ENCODE results near the gene HOXA2.

GRCh38 chr7:27118580-27118979 lies 16.1 kb upstream of the HOXA2 start:
- TF ChIP-seq POLR2A (IDR thresholded peaks at IDR 0.05; ENCODE audit: low read depth, low read length) (no peak), POLR2AphosphoS5 (IDR thresholded peaks at IDR 0.05; ENCODE audit: low read depth, low read length) (no peak), TAF1 (IDR thresholded peaks at IDR 0.05; ENCODE audit: low read depth, low read length) (no peak), SPI1 (IDR thresholded peaks at IDR 0.05; ENCODE audit: low read depth, low read length) (no peak)
